ENCODE results near the gene SLC52A1. TPM values are rescaled to one million over a fixed set of nuclear protein-coding genes. Genes with fewer than 3 reads are reported as not detected.

The SLC52A1 gene
- total RNA-seq, 4 donors from 2014 or later = not detected

- Histone ChIP-seq H3K4me1 (no peaks in the 10 kb centered on the region), H3K4me3 (no peak overlapping the region), H3K27me3 (peaks cover 0 to 6% (median 0%) of the 10 kb centered on the region in 4 donors), H3K36me3 (no peaks in the 10 kb centered on the region), H3K27ac (replicated peaks in 1 of 4) (no peak overlapping the region), H3K9me3 (no peaks in the 10 kb centered on the region)
- no peak for TF ChIP-seq CTCF (IDR thresholded peaks at IDR 0.05)
- no peak for TF ChIP-seq POLR2A (IDR thresholded peaks at IDR 0.05; ENCODE audit: low read depth)
- no peak for TF ChIP-seq EP300 (IDR thresholded peaks at IDR 0.05)
- no peak for TF ChIP-seq POLR2AphosphoS5 (IDR thresholded peaks at IDR 0.05)
- 86% methylated on average over 4 of the region's 4 CpGs for WGBS
- no peak for DNase-seq (ENCODE audit: extremely low spot score)
- intact Hi-C loops (cut with DNase I) = no loop called here
Measured at GRCh38 chr17:5069724-5070123, 34.5 kb upstream of the SLC52A1 start.

- intact Hi-C loops (cut with DNase I) = no loop called here
Measured at GRCh38 chr17:5068236-5068635, 33.0 kb upstream of the SLC52A1 start.

GRCh38 chr17:5065227-5065744, 30.1 kb upstream of the SLC52A1 start:
- intact Hi-C loops (cut with DNase I) = no loop called here
- Histone ChIP-seq H3K9me3 (no peaks in the 10 kb centered on the region), H3K36me3 (no peaks in the 10 kb centered on the region), H3K27me3 (peaks cover 0 to 6% (median 0%) of the 10 kb centered on the region in 4 donors), H3K4me3 (no peak overlapping the region), H3K27ac (replicated peaks in 1 of 4) (no peak overlapping the region), H3K4me1 (peaks cover 0 to 4% (median 0%) of the 10 kb centered on the region in 4 donors)
- no peak for DNase-seq (ENCODE audit: extremely low spot score)
- TF ChIP-seq EP300 (IDR thresholded peaks at IDR 0.05) (no peak), CTCF (IDR thresholded peaks at IDR 0.05) (no peak), POLR2AphosphoS5 (IDR thresholded peaks at IDR 0.05) (no peak), POLR2A (IDR thresholded peaks at IDR 0.05; ENCODE audit: low read depth) (no peak)
- WGBS = 31% methylated on average over 1 of the region's 1 CpG

More at GRCh38 chr17:5068236-5068635, 33.0 kb upstream of the SLC52A1 start:
- Histone ChIP-seq H3K36me3 (no peaks in the 10 kb centered on the region), H3K4me3 (no peak overlapping the region), H3K27ac (replicated peaks in 1 of 4) (no peak overlapping the region), H3K27me3 (peaks cover 0 to 6% (median 0%) of the 10 kb centered on the region in 4 donors), H3K4me1 (no peaks in the 10 kb centered on the region), H3K9me3 (no peaks in the 10 kb centered on the region)
- WGBS = 93% methylated on average over 3 of the region's 3 CpGs
- TF ChIP-seq POLR2A (IDR thresholded peaks at IDR 0.05; ENCODE audit: low read depth) = no peak
- TF ChIP-seq POLR2AphosphoS5 (IDR thresholded peaks at IDR 0.05) = no peak
- no peak for TF ChIP-seq CTCF (IDR thresholded peaks at IDR 0.05)
- TF ChIP-seq EP300 (IDR thresholded peaks at IDR 0.05) = no peak
- DNase-seq (ENCODE audit: extremely low spot score) = no peak

GRCh38 chr17:5055543-5055942, 20.3 kb upstream of the SLC52A1 start:
- TF ChIP-seq CTCF (IDR thresholded peaks at IDR 0.05) (no peak), EP300 (IDR thresholded peaks at IDR 0.05) (no peak), POLR2AphosphoS5 (IDR thresholded peaks at IDR 0.05) (no peak), POLR2A (IDR thresholded peaks at IDR 0.05; ENCODE audit: low read depth) (no peak)
- DNase-seq (ENCODE audit: extremely low spot score) = no peak
- no peaks in the 10 kb centered on the region for H3K4me1 ChIP-seq
- no peaks in the 10 kb centered on the region for H3K9me3 ChIP-seq
- H3K27ac ChIP-seq (replicated peaks in 1 of 4) = no peak overlapping the region
- H3K36me3 ChIP-seq = no peaks in the 10 kb centered on the region
- H3K27me3 ChIP-seq = peaks cover 0 to 19% (median 0%) of the 10 kb centered on the region in 4 donors
- WGBS = 89% methylated on average over 9 of the region's 10 CpGs
- intact Hi-C loops (cut with DNase I) = no loop called here
- no peak overlapping the region for H3K4me3 ChIP-seq

- H3K4me3 ChIP-seq = no peak overlapping the region
- TF ChIP-seq CTCF (IDR thresholded peaks at IDR 0.05) = no peak
- TF ChIP-seq POLR2AphosphoS5 (IDR thresholded peaks at IDR 0.05) = no peak
- TF ChIP-seq EP300 (IDR thresholded peaks at IDR 0.05) = no peak
- TF ChIP-seq POLR2A (IDR thresholded peaks at IDR 0.05; ENCODE audit: low read depth) = no peak
- H3K27ac ChIP-seq (replicated peaks in 1 of 4) = no peak overlapping the region
- no peaks in the 10 kb centered on the region for H3K36me3 ChIP-seq
- no peak for DNase-seq (ENCODE audit: extremely low spot score)
- intact Hi-C loops (cut with DNase I) = no loop called here
- H3K9me3 ChIP-seq = no peaks in the 10 kb centered on the region
- H3K4me1 ChIP-seq = peaks cover 6 to 13% (median 9%) of the 10 kb centered on the region in 4 donors
- H3K27me3 ChIP-seq = no peaks in the 10 kb centered on the region
- WGBS = 75% methylated on average over 9 of the region's 9 CpGs
Measured at GRCh38 chr17:5050278-5050677, 15.1 kb upstream of the SLC52A1 start.

Measured in esophagus muscularis mucosa (tissue), 4 donors.